SU-DHL-6 (cell line): ENCODE data around the gene CCDC183.

Experiments used
- H2AFZ ChIP-seq: fragments of 200-600 bp; sonication (generic); 2 replicates; pipeline ENCODE4 v1.6.1; 2014; ENCODE audit warnings: low read depth, mild to moderate bottlenecking, moderate library complexity, mixed read lengths, antibody characterized with exemption, low read length; ENCODE audit not compliant: severe bottlenecking
- H3F3A ChIP-seq: fragments of 200-600 bp; shearing (Covaris generic); 2 replicates; pipeline ENCODE4 v1.6.0; 2016; ENCODE audit warnings: antibody characterized with exemption, mild to moderate bottlenecking; ENCODE audit not compliant: insufficient read depth
- H3K27ac ChIP-seq: fragments of 200-600 bp; sonication (generic); 2 replicates; pipeline ENCODE4 v1.5.1; 2016; ENCODE audit warnings: low read depth, mild to moderate bottlenecking, low read length, moderate library complexity, mixed read lengths
- H3K27me3 ChIP-seq: fragments of 200-600 bp; sonication (generic), shearing (Covaris generic); 2 replicates; pipeline ENCODE4 v1.6.0; 2014; ENCODE audit warnings: mild to moderate bottlenecking, low read length
- H3K36me3 ChIP-seq: fragments of 200-600 bp; sonication (generic); 2 replicates; pipeline ENCODE4 v1.6.1; 2014; ENCODE audit warnings: mild to moderate bottlenecking, low read length, mixed read lengths
- H3K4me2 ChIP-seq: fragments of 300-600, 200-600 bp; shearing (Covaris generic), sonication (generic); 2 replicates; pipeline ENCODE4 v1.6.0; 2014; ENCODE audit warnings: low read length, low read depth, mild to moderate bottlenecking; ENCODE audit not compliant: poor library complexity, severe bottlenecking
- H3K4me3 ChIP-seq: fragments of 200-600 bp; sonication (generic); 2 replicates; pipeline ENCODE4 v1.5.1; 2014; ENCODE audit warnings: antibody characterized with exemption, low read length, mild to moderate bottlenecking, mixed read lengths; ENCODE audit not compliant: insufficient read depth, poor library complexity, severe bottlenecking
- H3K79me2 ChIP-seq: fragments of 200-600 bp; sonication (generic); 2 replicates; pipeline ENCODE4 v1.6.1; 2014; ENCODE audit warnings: mild to moderate bottlenecking, low read length, moderate library complexity; ENCODE audit not compliant: insufficient read depth
- H3K9ac ChIP-seq: fragments of 200-600 bp; sonication (generic); 2 replicates; pipeline ENCODE4 v1.7.0; 2014; ENCODE audit warnings: mild to moderate bottlenecking, low read length
- H3K9me2 ChIP-seq: fragments of 200-600 bp; sonication (generic); replicated peaks from 2 replicates; pipeline ENCODE4 v1.6.1; 2014; ENCODE audit warnings: low read length; ENCODE audit not compliant: insufficient read depth
- H3K9me3 ChIP-seq: fragments of 200-600 bp; sonication (generic); 2 replicates; pipeline ENCODE4 v1.6.1; 2014; ENCODE audit warnings: low read length, mixed read lengths; ENCODE audit not compliant: insufficient read depth
- H4K20me1 ChIP-seq: fragments of 200-600 bp; sonication (generic); 2 replicates; pipeline ENCODE4 v1.6.1; 2014; ENCODE audit warnings: low read depth, mild to moderate bottlenecking, antibody characterized with exemption, low read length, moderate library complexity, mixed read lengths
- CTCF ChIP-seq: fragments of 200-600 bp; sonication (generic); IDR thresholded peaks from one replicate; pipeline ENCODE4 v1.5.1; 2017; ENCODE audit warnings: antibody characterized with exemption, mild to moderate bottlenecking, low read length, moderate library complexity; ENCODE audit not compliant: insufficient read depth, poor library complexity, severe bottlenecking
- EZH2phosphoT487 ChIP-seq: fragments of 200-600 bp; sonication (generic), shearing (Covaris generic); conservative IDR thresholded peaks from 2 replicates; pipeline ENCODE4 v1.6.1; 2018; ENCODE audit warnings: mild to moderate bottlenecking, antibody characterized with exemption, low read length, moderate library complexity, mixed read lengths

Gene CCDC183

GRCh38 chr9:136796238-136796774 is at the start of gene CCDC183:
TSS of gene CCDC183 (plus strand) at chr9:136796338. CDS start at chr9:136796398, 60 bp downstream.
- H2AFZ ChIP-seq: no peak within 1 kb of the TSS
- no peaks in the 10 kb centered on the region for H3K36me3 ChIP-seq
- no peak for TF ChIP-seq CTCF
- no peak for TF ChIP-seq EZH2phosphoT487
- H3K27ac ChIP-seq: no peak within 1 kb of the TSS
- no peak within 1 kb of the TSS for H3K9ac ChIP-seq
- no peaks in the 10 kb centered on the region for H3K9me3 ChIP-seq
- H3K4me3 ChIP-seq: no peak within 1 kb of the TSS
- no peaks in the 10 kb centered on the region for H3K79me2 ChIP-seq
- no peaks in the 10 kb centered on the region for H3F3A ChIP-seq
- no peaks in the 10 kb centered on the region for H3K9me2 ChIP-seq
- no peaks in the 10 kb centered on the region for H4K20me1 ChIP-seq
- H3K27me3 ChIP-seq: no peaks in the 10 kb centered on the region
- no peak within 1 kb of the TSS for H3K4me2 ChIP-seq

- no peaks in the 10 kb centered on the region for H4K20me1 ChIP-seq
- no peaks in the 10 kb centered on the region for H3K36me3 ChIP-seq
- H2AFZ ChIP-seq: no peak overlapping the region
- H3K9me3 ChIP-seq: peaks cover 5% of the 10 kb centered on the region; the same call in 1 of the 2 replicates
- no peak overlapping the region for H3K4me3 ChIP-seq
- H3K9ac ChIP-seq: no peak overlapping the region
- H3K27me3 ChIP-seq: no peaks in the 10 kb centered on the region; the same call in 1 of the 2 replicates
- no peaks in the 10 kb centered on the region for H3K9me2 ChIP-seq
- H3K79me2 ChIP-seq: no peaks in the 10 kb centered on the region
- no peaks in the 10 kb centered on the region for H3F3A ChIP-seq
- H3K4me2 ChIP-seq: no peak overlapping the region
- no peak for TF ChIP-seq EZH2phosphoT487
- TF ChIP-seq CTCF: no peak
- H3K27ac ChIP-seq: no peak overlapping the region
These were observed 49.5 kb upstream of the CCDC183 start for GRCh38 chr9:136746621-136747020.

- Histone ChIP-seq H3K9ac (no peak overlapping the region), H3K4me3 (no peak overlapping the region), H3F3A (no peaks in the 10 kb centered on the region), H3K4me2 (no peak overlapping the region), H4K20me1 (no peaks in the 10 kb centered on the region), H2AFZ (no peak overlapping the region), H3K9me3 (peaks cover 9% of the 10 kb centered on the region; the same call in 1 of the 2 replicates), H3K27ac (no peak overlapping the region), H3K27me3 (no peaks in the 10 kb centered on the region), H3K36me3 (no peaks in the 10 kb centered on the region), H3K79me2 (no peaks in the 10 kb centered on the region), H3K9me2 (no peaks in the 10 kb centered on the region)
- TF ChIP-seq CTCF (no peak), EZH2phosphoT487 (no peak)
These were observed 48.7 kb upstream of the CCDC183 start for GRCh38 chr9:136747161-136748060.
